Neural cell (in vitro differentiated cells): ENCODE measurements around the gene LRP1. TPM values are rescaled to one million over a fixed set of nuclear protein-coding genes. Genes with fewer than 3 reads are reported as not detected.

ENCODE experiments used
- H2AFZ ChIP-seq: fragments of 200-600, 300-800 bp; sonication (generic), shearing (Covaris generic); 2 replicates; pipeline ENCODE4 v1.6.0; 2014; ENCODE audit warnings: low read depth, mild to moderate bottlenecking, antibody characterized with exemption, low read length, moderate library complexity
- H3F3A ChIP-seq: fragments of 200-600 bp; shearing (Covaris generic); 2 replicates; pipeline ENCODE4 v1.6.1; 2016; ENCODE audit warnings: mild to moderate bottlenecking, moderate library complexity, mixed read lengths, antibody characterized with exemption, low read length; ENCODE audit not compliant: insufficient read depth, poor library complexity, severe bottlenecking
- H3K27ac ChIP-seq: fragments of 200-600, 300-800 bp; sonication (generic), shearing (Covaris generic); 2 replicates; pipeline ENCODE4 v1.5.1; 2014; ENCODE audit warnings: mild to moderate bottlenecking, low read length, moderate library complexity
- H3K27me3 ChIP-seq: fragments of 300-800, 200-600 bp; sonication (generic), shearing (Covaris generic); 2 replicates; pipeline ENCODE4 v1.6.0; 2014; ENCODE audit warnings: mild to moderate bottlenecking, low read depth, low read length, moderate library complexity; ENCODE audit not compliant: insufficient read depth
- H3K36me3 ChIP-seq: fragments of 300-800, 200-600 bp; sonication (generic), shearing (Covaris generic); 2 replicates; pipeline ENCODE4 v1.5.1; 2014; ENCODE audit warnings: mild to moderate bottlenecking, antibody characterized with exemption, low read length, moderate library complexity; ENCODE audit not compliant: insufficient read depth
- H3K4me2 ChIP-seq: fragments of 300-800, 200-600 bp; sonication (generic), shearing (Covaris generic); 2 replicates; pipeline ENCODE4 v1.6.0; 2014; ENCODE audit warnings: mild to moderate bottlenecking, low read length
- H3K4me3 ChIP-seq: fragments of 300-800, 200-600 bp; sonication (generic), shearing (Covaris generic); 2 replicates; pipeline ENCODE4 v1.5.1; 2014; ENCODE audit warnings: mild to moderate bottlenecking, low read length, moderate library complexity
- H3K79me2 ChIP-seq: fragments of 200-600 bp; shearing (Covaris generic); replicated peaks from 2 replicates; pipeline ENCODE4 v1.6.0; 2014; ENCODE audit warnings: mild to moderate bottlenecking, low read length, moderate library complexity; ENCODE audit not compliant: insufficient read depth
- H3K9ac ChIP-seq: fragments of 300-800, 200-600 bp; sonication (generic), shearing (Covaris generic); 2 replicates; pipeline ENCODE4 v1.6.1; 2016; ENCODE audit warnings: mild to moderate bottlenecking, low read length, mixed read lengths
- H3K9me2 ChIP-seq: fragments of 200-600 bp; shearing (Covaris generic); 2 replicates; pipeline ENCODE4 v1.6.1; 2016; ENCODE audit warnings: mild to moderate bottlenecking, low read length, mixed read lengths; ENCODE audit not compliant: insufficient read depth
- H3K9me3 ChIP-seq: fragments of 200-600, 300-800 bp; sonication (generic), shearing (Covaris generic); 2 replicates; pipeline ENCODE4 v1.6.1; 2016; ENCODE audit warnings: mild to moderate bottlenecking, mixed run types, low read length, moderate library complexity, mixed read lengths
- H4K20me1 ChIP-seq: fragments of 200-600 bp; shearing (Covaris generic); 2 replicates; pipeline ENCODE4 v1.6.1; 2016; ENCODE audit warnings: mild to moderate bottlenecking, mixed run types; ENCODE audit not compliant: insufficient read depth
- CTCF ChIP-seq: fragments of 450-650 bp; IDR thresholded peaks from 2 replicates; pipeline ENCODE4 v1.5.1; 2014; ENCODE audit warnings: antibody characterized with exemption, mild to moderate bottlenecking, moderate library complexity; ENCODE audit not compliant: poor library complexity, severe bottlenecking
- EP300 ChIP-seq: fragments of 450-650 bp; conservative IDR thresholded peaks from 2 replicates; pipeline ENCODE4 v1.6.1; 2014; ENCODE audit warnings: antibody characterized with exemption, mild to moderate bottlenecking, moderate library complexity; ENCODE audit not compliant: poor library complexity, severe bottlenecking
- EZH2 ChIP-seq: fragments of 200-600, 300-800 bp; shearing (Covaris generic), sonication (generic); IDR thresholded peaks from 2 replicates; pipeline ENCODE4 v1.6.1; 2014; ENCODE audit warnings: antibody characterized with exemption, low read length, borderline replicate concordance, mild to moderate bottlenecking; ENCODE audit not compliant: insufficient read depth, poor library complexity, severe bottlenecking
- MXI1 ChIP-seq: fragments of 450-650 bp; conservative IDR thresholded peaks from 2 replicates; pipeline ENCODE4 v1.6.1; 2014; ENCODE audit warnings: antibody characterized with exemption, mild to moderate bottlenecking; ENCODE audit not compliant: poor library complexity, severe bottlenecking
- POLR2AphosphoS5 ChIP-seq: IDR thresholded peaks from 2 replicates; pipeline ENCODE4 v1.6.1; 2012
- RAD21 ChIP-seq: fragments of 450-650 bp; conservative IDR thresholded peaks from 2 replicates; pipeline ENCODE4 v1.6.1; 2014; ENCODE audit warnings: antibody characterized with exemption, mild to moderate bottlenecking, moderate library complexity
- REST ChIP-seq: IDR thresholded peaks from 2 replicates; pipeline ENCODE4 v1.6.1; 2012; ENCODE audit warnings: borderline replicate concordance
- SMC3 ChIP-seq: fragments of 450-650 bp; conservative IDR thresholded peaks from 2 replicates; pipeline ENCODE4 v1.6.1; 2014; ENCODE audit warnings: antibody characterized with exemption, mild to moderate bottlenecking, moderate library complexity; ENCODE audit not compliant: poor library complexity
- TAF1 ChIP-seq: IDR thresholded peaks from 2 replicates; pipeline ENCODE4 v1.6.1; 2012; ENCODE audit warnings: low read depth
- polyA plus RNA-seq: library from polyadenylated mRNA; depleted of rRNA; stranded (reverse); fragments of >200 nt; gene quantifications from 2 replicates; pipeline ENCODE4 v1.2.3, GENCODE V29; 2014

Gene LRP1
- polyA plus RNA-seq, 1 donor from 2014 or later = 18.2 TPM

GRCh38 chr12:57134949-57135348, 6.7 kb downstream of the LRP1 start:
- peaks cover 8% of the 10 kb centered on the region for H3K36me3 ChIP-seq
- H2AFZ ChIP-seq = no peak overlapping the region
- H3K9ac ChIP-seq = no peak overlapping the region
- H3K27ac ChIP-seq = no peak overlapping the region
- no peaks in the 10 kb centered on the region for H3K27me3 ChIP-seq
- no peaks in the 10 kb centered on the region for H3F3A ChIP-seq
- H3K9me2 ChIP-seq = no peaks in the 10 kb centered on the region
- peaks cover 25% of the 10 kb centered on the region for H3K79me2 ChIP-seq
- H3K4me3 ChIP-seq = no peak overlapping the region
- H3K4me2 ChIP-seq = no peak overlapping the region
- TF ChIP-seq POLR2AphosphoS5 = no peak
- TF ChIP-seq EP300 = no peak
- TF ChIP-seq EZH2 = no peak
- no peak for TF ChIP-seq RAD21
- TF ChIP-seq SMC3 = no peak
- no peak for TF ChIP-seq REST
- TF ChIP-seq CTCF = no peak
- no peak for TF ChIP-seq MXI1
- TF ChIP-seq TAF1 = no peak
- H3K9me3 ChIP-seq = no peaks in the 10 kb centered on the region
- peaks cover 21% of the 10 kb centered on the region for H4K20me1 ChIP-seq

- Histone ChIP-seq H3K27ac (no peak overlapping the region), H3K9me3 (no peaks in the 10 kb centered on the region), H3K27me3 (no peaks in the 10 kb centered on the region), H3K9me2 (no peaks in the 10 kb centered on the region), H3K36me3 (peaks cover 13% of the 10 kb centered on the region), H4K20me1 (peaks cover 21% of the 10 kb centered on the region), H3F3A (no peaks in the 10 kb centered on the region), H3K9ac (no peak overlapping the region), H3K4me3 (no peak overlapping the region), H3K79me2 (peaks cover 17% of the 10 kb centered on the region), H3K4me2 (no peak overlapping the region), H2AFZ (no peak overlapping the region)
- no peak for TF ChIP-seq EZH2
- TF ChIP-seq TAF1 = no peak
- no peak for TF ChIP-seq RAD21
- TF ChIP-seq POLR2AphosphoS5 = no peak
- no peak for TF ChIP-seq CTCF
- no peak for TF ChIP-seq MXI1
- no peak for TF ChIP-seq REST
- TF ChIP-seq EP300 = no peak
- TF ChIP-seq SMC3 = no peak
Measured at GRCh38 chr12:57135527-57136326, 7.4 kb downstream of the LRP1 start.
